Lung (tissue), 12 donors: ENCODE results near the gene CABLES2. TPM values are rescaled to one million over a fixed set of nuclear protein-coding genes. Genes with fewer than 3 reads are reported as not detected.

Source experiments
- ATAC-seq: fragments of 200-7000 bp; cut with Tn5 transposase; one replicate; pipeline ENCODE4 v1.9.1; 2020; ENCODE audit warnings: moderate number of reproducible peaks; ENCODE audit not compliant: insufficient read depth, low FRiP score
- DNase-seq, 3 donors: peaks; one replicate each; pipeline ENCODE4 v3.0.0-alpha.2; 2013 to 2017
- H3K27ac ChIP-seq, 2 donors: one replicate each; pipeline ENCODE4 v1.5.1; 2013; ENCODE audit warnings: mild to moderate bottlenecking in 2 of 2, moderate library complexity in 2 of 2, control low read depth in 1 of 2, inconsistent platforms in 1 of 2, low read depth in 1 of 2, low read length in 1 of 2
- H3K27me3 ChIP-seq, 3 donors: one replicate each; pipeline ENCODE4 v1.5.1; 2013; ENCODE audit warnings: low read length in 2 of 3; ENCODE audit not compliant: control insufficient read depth in 3 of 3, insufficient read depth in 3 of 3
- H3K36me3 ChIP-seq, 4 donors: one replicate each; pipeline ENCODE4 v1.5.1; 2013; ENCODE audit warnings: low read length in 4 of 4, mild to moderate bottlenecking in 1 of 4, moderate library complexity in 1 of 4; ENCODE audit not compliant: control insufficient read depth in 4 of 4, insufficient read depth in 4 of 4
- H3K4me1 ChIP-seq, 5 donors: one replicate each; pipeline ENCODE4 v1.5.1; 2013; ENCODE audit warnings: low read length in 5 of 5, mild to moderate bottlenecking in 2 of 5, moderate library complexity in 1 of 5; ENCODE audit not compliant: control insufficient read depth in 5 of 5, insufficient read depth in 5 of 5
- H3K4me3 ChIP-seq: one replicate; pipeline ENCODE4 v1.5.1; 2013; ENCODE audit warnings: mild to moderate bottlenecking, control low read depth, moderate library complexity
- H3K9ac ChIP-seq, 2 donors: one replicate each; pipeline ENCODE4 v1.5.1; 2013; ENCODE audit warnings: low read length in 2 of 2, control low read depth in 1 of 2; ENCODE audit not compliant: insufficient read depth in 1 of 2
- H3K9me3 ChIP-seq, 4 donors: one replicate each; pipeline ENCODE4 v1.5.1; 2013; ENCODE audit warnings: low read length in 3 of 4, mild to moderate bottlenecking in 1 of 4, moderate library complexity in 1 of 4; ENCODE audit not compliant: control insufficient read depth in 4 of 4, insufficient read depth in 3 of 4
- CTCF ChIP-seq: IDR thresholded peaks from 2 replicates; pipeline ENCODE4 v1.5.1; 2012; ENCODE audit warnings: mild to moderate bottlenecking; ENCODE audit errors: control extremely low read depth, extremely low read depth
- WGBS, 2 donors: extraction: QIAGEN DNeasy Blood & Tissue Kit; methylation state at CpG; one replicate each; pipeline ENCODE4 v1.1.7; 2013; 5-methylcytosine and 5-hydroxymethylcytosine counted together
- polyA plus RNA-seq, 2 donors: library from polyadenylated mRNA; stranded (reverse); fragments of 200-250 nt; gene quantifications; one replicate each; pipeline ENCODE4 v1.2.1, GENCODE V29; 2013
- total RNA-seq, 2 donors: library from RNA; depleted of rRNA in 1 of 2; stranded (reverse); fragments of >200 nt in 1 of 2; gene quantifications; one replicate each; pipeline ENCODE4 v1.2.1, GENCODE V29; 2014 to 2021
- donor health status: control.
- donor health status: control.
- donor health status: Bipolar disorder and iron deficiency.
- donor health status: healthy.
- donor health status: DM: yes; HTN: yes; CAD: no.

The CABLES2 gene
- total and polyA plus RNA-seq, 4 donors: 1.9 to 4.4 (median 3.6) TPM

GRCh38 chr20:62418709-62419487, 11.8 kb upstream of the CABLES2 start:
- H3K9me3 ChIP-seq: no peaks in the 10 kb centered on the region
- H3K9ac ChIP-seq: no peak overlapping the region
- H3K36me3 ChIP-seq: no peaks in the 10 kb centered on the region
- H3K27me3 ChIP-seq: no peaks in the 10 kb centered on the region
- no peak overlapping the region for H3K27ac ChIP-seq
- no peak for DNase-seq
- no peak for ATAC-seq
- no peak for TF ChIP-seq CTCF
- no peak overlapping the region for H3K4me3 ChIP-seq
- H3K4me1 ChIP-seq: peaks cover 0 to 11% (median 0%) of the 10 kb centered on the region in 5 donors
- 78 to 92% methylated on average over 19 of the region's 19 CpGs for WGBS, 2 donors

GRCh38 chr20:62417981-62418708, 11.1 kb upstream of the CABLES2 start:
- no peaks in the 10 kb centered on the region for H3K27me3 ChIP-seq
- no peak overlapping the region for H3K4me3 ChIP-seq
- H3K27ac ChIP-seq: no peak overlapping the region
- H3K9ac ChIP-seq: no peak overlapping the region
- ATAC-seq: no peak
- no peaks in the 10 kb centered on the region for H3K9me3 ChIP-seq
- 80 to 87% methylated on average over 25 of the region's 25 CpGs for WGBS, 2 donors
- no peak for DNase-seq
- no peaks in the 10 kb centered on the region for H3K36me3 ChIP-seq
- TF ChIP-seq CTCF: no peak
- peaks cover 0 to 4% (median 0%) of the 10 kb centered on the region in 5 donors for H3K4me1 ChIP-seq

GRCh38 chr20:62416651-62417637, 9.9 kb upstream of the CABLES2 start:
- Histone ChIP-seq H3K4me3 (no peak overlapping the region), H3K9ac (no peak overlapping the region), H3K36me3 (no peaks in the 10 kb centered on the region), H3K9me3 (no peaks in the 10 kb centered on the region), H3K27ac (no peak overlapping the region), H3K4me1 (no peaks in the 10 kb centered on the region), H3K27me3 (no peaks in the 10 kb centered on the region)
- 84 to 85% methylated on average over 43 of the region's 43 CpGs for WGBS, 2 donors
- DNase-seq (no peak), ATAC-seq (no peak)
- no peak for TF ChIP-seq CTCF
